Heart left ventricle (tissue), 16 donors: ENCODE measurements around the gene GDF10. TPM values are rescaled to one million over a fixed set of nuclear protein-coding genes. Genes with fewer than 3 reads are reported as not detected.

ENCODE experiments used
- ATAC-seq, 4 donors: fragments of 200-7000 bp; cut with Tn5 transposase; one replicate each; pipeline ENCODE4 v1.9.1; 2020 to 2022; ENCODE audit warnings: moderate library complexity in 4 of 4, mild to moderate bottlenecking in 3 of 4, moderate number of reproducible peaks in 1 of 4
- DNase-seq, 5 donors: peaks; one replicate each; pipeline ENCODE4 v3.0.0-alpha.2; 2020
- H3K27ac ChIP-seq, 12 donors: fragments of 200-600 bp; sonication (generic) in 4 of 12; one replicate each; pipeline versions ENCODE4 v1.5.0 to v1.8.0; 2016 to 2022; ENCODE audit warnings: mild to moderate bottlenecking in 2 of 12
- H3K27me3 ChIP-seq, 9 donors: fragments of 200-600 bp; sonication (generic) in 2 of 9; one replicate each; pipeline versions ENCODE4 v1.5.1 to v1.8.0; 2016 to 2022; ENCODE audit warnings: mild to moderate bottlenecking in 3 of 9
- H3K36me3 ChIP-seq, 9 donors: fragments of 200-600 bp; sonication (generic) in 2 of 9; one replicate each; pipeline versions ENCODE4 v1.5.0 to v1.8.0; 2018 to 2022; ENCODE audit warnings: mild to moderate bottlenecking in 2 of 9
- H3K4me1 ChIP-seq, 12 donors: fragments of 200-600 bp; sonication (generic) in 4 of 12; one replicate each; pipeline versions ENCODE4 v1.5.0 to v1.8.0; 2016 to 2022; ENCODE audit warnings: mild to moderate bottlenecking in 3 of 12
- H3K4me3 ChIP-seq, 12 donors: fragments of 200-600 bp; sonication (generic) in 4 of 12; one replicate each; pipeline versions ENCODE4 v1.5.0 to v1.8.0; 2017 to 2022; ENCODE audit warnings: mild to moderate bottlenecking in 9 of 12, moderate library complexity in 4 of 12
- H3K9me3 ChIP-seq, 12 donors: fragments of 200-600 bp; sonication (generic) in 4 of 12; one replicate each; pipeline versions ENCODE4 v1.5.0 to v1.8.0; 2016 to 2022; ENCODE audit warnings: mild to moderate bottlenecking in 1 of 12
- POLR2A ChIP-seq, 2 donors: fragments of 450-650 bp; IDR thresholded peaks; one replicate each; pipeline ENCODE4 v1.6.1; 2017; ENCODE audit warnings: antibody characterized with exemption in 2 of 2, mild to moderate bottlenecking in 2 of 2, moderate library complexity in 2 of 2
- WGBS, 4 donors: extraction: QIAGEN DNeasy Blood & Tissue Kit in 2 of 4; methylation state at CpG; one replicate each; pipeline versions ENCODE4 v1.1.5 to v1.1.7; 2013 to 2018; 5-methylcytosine and 5-hydroxymethylcytosine counted together
- intact Hi-C, 10 donors: fragments of 100-400 bp; cut with DNase I; formaldehyde crosslinking; loops; one replicate each; pipeline versions ENCODE4 v1.11.1 to v1.14.2; 2022
- polyA plus RNA-seq, 2 donors: library from polyadenylated mRNA; stranded (reverse); fragments of 200-250 nt; gene quantifications; one replicate each; pipeline ENCODE4 v1.2.3, GENCODE V29; 2013
- total RNA-seq, 9 donors: library from RNA; depleted of rRNA in 2 of 9; stranded (reverse); fragments of >200 nt in 2 of 9; fragmentation: NEBNext Ultra II Directional in 3 of 9; extraction: Animal tissue kit (Norgen Biotek cat#: 25700) in 3 of 9; gene quantifications; one replicate each; pipeline versions ENCODE4 v1.1.0 to v1.2.4, GENCODE V29; 2016 to 2023
- TF ChIP-seq, protein P1 (sequence below), 12 donors: fragments of 200-600 bp; sonication (generic) in 4 of 12; IDR thresholded peaks; one replicate each; pipeline versions ENCODE4 v1.5.0 to v1.8.0; 2018 to 2022; ENCODE audit warnings: antibody characterized with exemption in 12 of 12, mild to moderate bottlenecking in 5 of 12
- donor health status: ischemic (EF 13 %, LVEDD 7.1; RV severe dilation, severe dysfunction).
- donor health status: healthy with polysubstance abuse.
- donor health status: DM: no; HTN: yes; CAD: no.
- donor health status: DM: no; HTN: no; CAD: no.
- donor health status: ischemic (EF 25% LVEDD 6.9; RV normal size, moderate dysfunction).
- donor health status: ischemic (EF 25% LVEDD 5.7; RV mildly dilated, moderate dysfunction).
- donor health status: healthy.
- donor health status: DM: yes; HTN: yes; CAD: no.
- donor health status: ischemic (EF 35%, LVEDD 5.7; RV mildly dilated, moderate dysfunction).
- donor health status: nonischemic (EF 11% LVEDD 7.7; RV severe dilation, severe dysfunction).
- donor health status: DM: yes; HTN: yes; CAD: no.
- donor health status: PGD.
- donor health status: ischemic (EF 29% LVEDD 5.4; RV normal size, mild dysfunction).
- donor health status: nonischemic (EF 23%, LVEDD 6.1; RV moderate dilation, normal function).

The GDF10 gene
- total and polyA plus RNA-seq, 11 donors: 0.19 to 1.6 (median 0.30) TPM; not detected in 3

DNA sequence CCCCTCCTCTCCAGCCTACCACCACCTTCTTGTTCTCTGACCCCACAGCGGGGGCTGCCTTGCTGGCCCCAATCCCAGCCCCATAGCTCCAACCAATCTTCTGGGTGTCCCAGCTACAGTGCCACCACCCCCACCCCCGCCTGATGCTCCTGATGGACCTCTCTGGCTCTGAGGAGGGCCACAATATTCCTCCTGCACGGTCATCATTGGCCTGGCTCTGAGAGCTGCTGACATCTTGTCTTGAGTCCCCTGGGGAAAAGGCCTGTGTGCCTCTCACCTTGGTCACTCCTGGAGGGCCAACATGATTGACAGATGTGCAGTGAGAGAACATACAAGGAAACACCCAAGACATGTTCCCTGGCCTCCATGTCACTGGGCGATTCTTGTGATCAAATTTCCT lies 29.9 kb downstream of the GDF10 start:
- Histone ChIP-seq H3K27me3 (no peaks in the 10 kb centered on the region), H3K36me3 (no peaks in the 10 kb centered on the region), H3K27ac (no peak overlapping the region), H3K9me3 (no peaks in the 10 kb centered on the region), H3K4me3 (no peak overlapping the region), H3K4me1 (peaks cover 0 to 10% (median 0%) of the 10 kb centered on the region in 12 donors)
- no peak for TF ChIP-seq POLR2A (IDR thresholded peaks at IDR 0.05)
- TF ChIP-seq, protein P1, sequence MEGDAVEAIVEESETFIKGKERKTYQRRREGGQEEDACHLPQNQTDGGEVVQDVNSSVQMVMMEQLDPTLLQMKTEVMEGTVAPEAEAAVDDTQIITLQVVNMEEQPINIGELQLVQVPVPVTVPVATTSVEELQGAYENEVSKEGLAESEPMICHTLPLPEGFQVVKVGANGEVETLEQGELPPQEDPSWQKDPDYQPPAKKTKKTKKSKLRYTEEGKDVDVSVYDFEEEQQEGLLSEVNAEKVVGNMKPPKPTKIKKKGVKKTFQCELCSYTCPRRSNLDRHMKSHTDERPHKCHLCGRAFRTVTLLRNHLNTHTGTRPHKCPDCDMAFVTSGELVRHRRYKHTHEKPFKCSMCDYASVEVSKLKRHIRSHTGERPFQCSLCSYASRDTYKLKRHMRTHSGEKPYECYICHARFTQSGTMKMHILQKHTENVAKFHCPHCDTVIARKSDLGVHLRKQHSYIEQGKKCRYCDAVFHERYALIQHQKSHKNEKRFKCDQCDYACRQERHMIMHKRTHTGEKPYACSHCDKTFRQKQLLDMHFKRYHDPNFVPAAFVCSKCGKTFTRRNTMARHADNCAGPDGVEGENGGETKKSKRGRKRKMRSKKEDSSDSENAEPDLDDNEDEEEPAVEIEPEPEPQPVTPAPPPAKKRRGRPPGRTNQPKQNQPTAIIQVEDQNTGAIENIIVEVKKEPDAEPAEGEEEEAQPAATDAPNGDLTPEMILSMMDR (IDR thresholded peaks at IDR 0.05): no peak
- ATAC-seq (no peak), DNase-seq (no peak)
- intact Hi-C loops: no loop called here
- 84 to 93% (median 88%) methylated on average over 4 of the region's 4 CpGs for WGBS, 4 donors

DNA sequence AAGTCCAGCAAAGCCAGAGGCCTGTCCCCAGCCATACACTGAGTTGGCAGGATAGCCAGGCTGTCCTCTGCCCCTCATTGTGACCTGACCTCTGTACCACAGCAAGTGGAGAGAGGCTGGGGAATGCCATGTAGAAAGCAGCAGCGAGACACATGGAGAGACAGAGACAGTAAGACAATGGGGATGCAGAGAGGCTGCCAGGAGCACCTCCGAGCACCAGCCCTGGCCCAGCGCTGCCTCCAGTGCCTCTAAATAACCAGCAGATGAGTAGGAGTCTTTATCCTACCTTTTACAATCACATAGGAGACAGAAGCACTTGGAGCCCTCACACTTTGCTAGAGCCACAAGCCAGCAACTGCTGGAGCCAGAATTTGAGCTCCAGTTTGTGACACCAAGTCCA lies 30.4 kb downstream of the GDF10 start:
- no peak for TF ChIP-seq POLR2A (IDR thresholded peaks at IDR 0.05)
- TF ChIP-seq, protein P1 (IDR thresholded peaks at IDR 0.05): no peak
- intact Hi-C loops: no loop called here
- Histone ChIP-seq H3K36me3 (no peaks in the 10 kb centered on the region), H3K27me3 (no peaks in the 10 kb centered on the region), H3K27ac (no peak overlapping the region), H3K9me3 (no peaks in the 10 kb centered on the region), H3K4me1 (peaks cover 0 to 10% (median 0%) of the 10 kb centered on the region in 12 donors), H3K4me3 (no peak overlapping the region)
- DNase-seq (no peak), ATAC-seq (no peak)
- 91 to 100% (median 95%) methylated on average over 3 of the region's 3 CpGs for WGBS, 4 donors

DNA sequence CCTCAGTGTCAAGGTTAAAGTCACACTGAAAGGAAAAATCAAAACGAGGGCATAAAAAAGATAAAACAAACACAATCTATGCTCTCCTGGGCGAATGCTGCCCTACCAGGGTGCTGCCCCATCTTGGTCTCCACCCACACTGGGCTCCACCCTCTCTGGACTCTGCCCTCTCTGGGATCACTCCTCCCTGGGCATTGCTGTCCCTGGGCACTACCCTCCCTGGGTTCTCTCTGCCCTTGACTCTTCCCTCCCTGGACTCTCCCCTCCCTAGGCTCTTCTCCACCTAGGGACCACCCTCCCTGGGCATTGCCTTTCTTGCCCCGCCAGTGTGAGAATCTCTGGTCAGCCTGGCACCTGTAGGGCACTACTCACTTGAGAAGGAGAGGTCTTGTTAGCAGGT lies 30.8 kb downstream of the GDF10 start:
- intact Hi-C loops: no loop called here
- TF ChIP-seq, protein P1 (IDR thresholded peaks at IDR 0.05): no peak
- TF ChIP-seq POLR2A (IDR thresholded peaks at IDR 0.05): no peak
- ATAC-seq (peak in 1 of 4 donors; percentile 42), DNase-seq (no peak)
- no peak overlapping the region for H3K4me3 ChIP-seq
- no peak overlapping the region for H3K27ac ChIP-seq
- peaks cover 0 to 10% (median 0%) of the 10 kb centered on the region in 12 donors for H3K4me1 ChIP-seq
- H3K27me3 ChIP-seq: no peaks in the 10 kb centered on the region
- H3K36me3 ChIP-seq: no peaks in the 10 kb centered on the region
- H3K9me3 ChIP-seq: no peaks in the 10 kb centered on the region
- 69 to 89% (median 78%) methylated on average over 3 of the region's 3 CpGs for WGBS, 4 donors

DNA sequence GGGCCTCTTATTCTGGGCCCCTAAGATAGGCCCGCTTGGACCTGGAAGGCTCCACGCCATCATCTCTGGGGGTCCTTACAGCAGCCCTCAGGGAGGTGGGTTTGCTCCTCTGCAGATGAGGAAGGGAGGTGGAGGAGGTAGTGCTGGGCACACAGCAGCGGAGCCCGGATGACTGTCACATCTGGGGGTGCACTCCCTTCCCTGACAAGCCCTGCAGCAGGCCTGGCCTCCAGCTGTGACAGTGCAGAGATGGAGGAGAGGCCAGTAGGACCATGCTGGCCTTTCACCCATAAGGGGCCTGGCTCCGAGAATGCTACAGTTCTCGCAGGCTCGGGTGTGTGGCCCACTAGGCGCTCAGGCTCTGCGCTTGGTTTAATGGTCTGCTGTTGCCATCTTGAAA lies 31.5 kb downstream of the GDF10 start:
- ATAC-seq (no peak), DNase-seq (no peak)
- WGBS, 4 donors: 94 to 98% (median 96%) methylated on average over 9 of the region's 9 CpGs
- TF ChIP-seq POLR2A (IDR thresholded peaks at IDR 0.05): no peak
- TF ChIP-seq, protein P1 (IDR thresholded peaks at IDR 0.05): no peak
- H3K4me1 ChIP-seq: peaks cover 0 to 7% (median 0%) of the 10 kb centered on the region in 12 donors
- no peak overlapping the region for H3K27ac ChIP-seq
- intact Hi-C loops: no loop called here
- no peak overlapping the region for H3K4me3 ChIP-seq
- H3K27me3 ChIP-seq: no peaks in the 10 kb centered on the region
- H3K9me3 ChIP-seq: no peaks in the 10 kb centered on the region
- no peaks in the 10 kb centered on the region for H3K36me3 ChIP-seq
